ENCODE results near the gene EMSY. TPM values are rescaled to one million over a fixed set of nuclear protein-coding genes. Genes with fewer than 3 reads are reported as not detected.
"Not testable (repeated sequence)": the region's sequence is repeated elsewhere in the genome, so short reads cannot be mapped to it uniquely, and the experiment has no call there.

EMSY gene
- total RNA-seq (2014; rRNA removed; shearing (Covaris generic)) = 7.7 and 9.0 TPM in 2 replicates
- 9.7 and 11.5 TPM in 2 replicates for polyA plus RNA-seq (2014; cell fraction: nucleus; rRNA removed)

DNA sequence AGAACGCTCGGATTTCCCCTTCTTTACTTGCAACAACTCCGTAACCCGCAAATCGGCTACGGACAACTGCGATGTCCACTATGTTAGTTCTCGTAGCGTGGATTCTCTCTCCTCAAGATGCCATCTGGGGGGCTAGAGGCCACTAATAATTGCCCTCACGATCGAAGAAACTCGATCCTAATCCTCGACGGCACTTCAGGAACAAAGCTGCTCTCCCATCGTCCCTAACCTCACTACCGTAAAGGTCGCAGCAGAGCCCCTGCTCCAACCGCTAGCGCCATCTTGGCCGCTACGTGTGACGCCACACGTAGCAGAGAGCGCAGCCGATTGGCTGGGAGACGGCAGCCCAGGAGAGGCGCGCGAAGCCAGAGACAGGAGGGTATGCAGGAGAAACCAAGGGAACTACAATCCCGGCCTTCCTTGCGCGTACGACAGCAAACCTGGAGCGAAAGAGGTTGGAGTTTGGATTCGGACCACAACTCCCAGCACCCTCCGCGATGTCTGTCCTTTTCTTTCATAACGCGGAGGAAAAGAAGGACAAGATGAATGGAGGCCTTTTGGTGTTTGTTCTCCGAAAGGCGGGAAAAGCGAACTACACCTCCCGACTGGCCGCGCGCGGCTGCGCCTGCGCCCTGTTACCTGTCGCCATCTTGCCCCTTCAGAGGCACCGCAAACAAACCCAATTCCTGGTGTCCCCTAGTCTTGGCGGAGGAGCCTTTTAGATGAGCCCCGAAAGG is at the start of gene EMSY:
EMSY (plus strand) TSS at position 635 of the 737 bp plus-strand sequence. CDS start 1,921 bp downstream, outside the sequence.
- peak; percentile 92 for DNase-seq (ENCODE audit: extremely low read depth, low read depth)

- no peak for DNase-seq (ENCODE audit: extremely low read depth, low read depth)
Measured at GRCh38 chr11:76395296-76395695, 49.5 kb upstream of the EMSY start.

DNA sequence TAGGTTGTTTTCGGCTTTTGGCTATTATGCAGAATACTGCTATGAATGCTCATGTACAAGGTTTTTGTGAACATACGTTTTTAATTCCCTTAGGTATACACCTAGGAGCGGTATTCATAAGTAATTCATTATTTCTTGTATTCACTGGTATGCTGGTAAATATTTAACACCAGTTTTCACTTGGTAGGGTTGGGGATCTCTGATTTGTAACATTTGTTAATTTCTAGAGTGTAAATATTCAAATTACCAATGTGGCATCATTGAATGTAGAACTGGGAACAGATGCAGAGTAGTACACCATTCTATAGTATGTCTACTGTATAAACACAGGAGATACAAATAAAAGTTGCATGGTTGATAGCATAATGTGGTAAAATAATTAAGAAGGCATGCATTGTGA is 47.4 kb upstream of the EMSY start:
- DNase-seq (ENCODE audit: extremely low read depth, low read depth) = no peak

GRCh38 chr11:76400967-76401366 is 43.9 kb upstream of the EMSY start:
- DNase-seq (ENCODE audit: extremely low read depth, low read depth) = no peak

GRCh38 chr11:76401484-76401883 is 43.3 kb upstream of the EMSY start:
- DNase-seq (ENCODE audit: extremely low read depth, low read depth) = not testable (repeated sequence)

DNA sequence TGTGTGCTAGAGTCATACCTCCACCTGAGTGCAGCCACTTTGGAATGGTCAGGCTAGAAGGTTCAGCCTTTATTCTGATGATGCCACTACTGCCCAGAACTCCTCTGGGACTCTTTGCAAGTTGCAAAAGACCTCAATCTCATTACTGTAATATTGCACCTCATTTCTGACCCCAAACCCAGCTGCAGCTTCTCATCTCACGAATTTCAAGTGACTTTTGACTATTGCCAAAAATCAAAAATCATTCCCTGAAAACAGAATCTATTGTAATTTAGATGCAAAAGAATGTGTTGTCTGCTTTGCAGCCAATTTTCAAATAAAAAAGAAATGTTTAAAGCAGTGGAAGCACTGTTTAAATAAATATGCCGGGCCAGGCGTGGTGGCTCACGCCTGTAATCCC is 38.5 kb upstream of the EMSY start:
- no peak for DNase-seq (ENCODE audit: extremely low read depth, low read depth)

DNA sequence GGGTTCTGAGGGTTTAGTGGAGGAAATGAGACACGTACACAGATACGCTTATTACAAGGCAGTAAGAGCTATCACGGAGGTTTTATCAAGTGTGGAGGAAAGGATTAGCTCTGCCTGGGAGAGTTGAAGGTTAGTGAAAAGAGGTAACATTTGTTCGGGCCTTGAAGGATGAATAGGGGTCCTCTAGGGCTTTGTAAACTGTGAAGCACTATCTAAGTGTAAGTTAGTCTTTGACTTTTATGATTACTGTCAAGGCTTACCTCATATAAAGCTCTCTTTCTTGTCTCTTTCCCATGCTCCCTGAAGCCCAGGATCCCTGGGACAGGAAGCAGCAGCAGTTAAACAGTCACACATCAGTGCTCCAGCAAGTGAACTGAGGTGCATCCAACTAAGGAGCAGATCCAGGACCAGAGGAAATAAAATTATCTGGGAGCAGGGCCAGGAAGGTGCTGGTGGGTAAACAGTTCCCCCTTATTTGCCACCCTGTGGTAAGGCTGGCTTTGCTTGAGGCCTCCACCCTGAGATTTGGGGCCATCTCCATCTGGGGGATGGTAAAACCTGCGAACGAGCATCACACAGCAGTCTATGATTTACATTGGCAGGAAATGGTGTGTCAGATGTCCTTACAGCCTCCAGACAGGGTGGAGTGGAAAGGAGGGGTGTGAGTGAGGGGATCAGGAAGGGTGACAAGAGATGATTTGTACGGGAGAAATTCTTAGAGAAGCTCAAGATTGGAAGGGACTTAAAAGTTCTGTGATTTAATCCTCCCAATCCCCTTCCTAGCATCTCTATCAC is 36.5 kb upstream of the EMSY start:
- no peak for DNase-seq (ENCODE audit: extremely low read depth, low read depth)

GRCh38 chr11:76410851-76411357 is 33.9 kb upstream of the EMSY start:
- no peak for DNase-seq (ENCODE audit: extremely low read depth, low read depth)

DNA sequence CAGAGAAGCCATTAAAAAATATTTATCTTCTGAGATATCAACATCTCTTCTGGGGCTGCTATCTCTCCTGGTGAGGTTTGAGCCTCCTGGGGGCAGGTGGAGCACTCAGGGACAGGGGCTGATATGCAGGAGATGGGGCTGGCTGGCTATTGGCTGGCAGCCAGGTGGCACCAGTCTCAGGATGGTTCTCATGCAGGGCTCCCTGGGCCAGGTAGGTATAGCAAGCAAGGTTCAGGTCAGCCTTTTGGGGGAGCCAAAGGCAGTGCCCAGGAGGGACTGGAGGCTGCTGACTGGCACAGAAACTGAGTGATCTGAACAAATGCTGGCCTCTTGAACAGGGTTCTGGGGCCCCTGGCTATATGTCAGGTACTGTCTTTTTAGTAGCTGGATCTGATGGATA is 29.7 kb upstream of the EMSY start:
- no peak for DNase-seq (ENCODE audit: extremely low read depth, low read depth)

GRCh38 chr11:76419896-76420295 is 24.9 kb upstream of the EMSY start:
- no peak for DNase-seq (ENCODE audit: extremely low read depth, low read depth)

DNA sequence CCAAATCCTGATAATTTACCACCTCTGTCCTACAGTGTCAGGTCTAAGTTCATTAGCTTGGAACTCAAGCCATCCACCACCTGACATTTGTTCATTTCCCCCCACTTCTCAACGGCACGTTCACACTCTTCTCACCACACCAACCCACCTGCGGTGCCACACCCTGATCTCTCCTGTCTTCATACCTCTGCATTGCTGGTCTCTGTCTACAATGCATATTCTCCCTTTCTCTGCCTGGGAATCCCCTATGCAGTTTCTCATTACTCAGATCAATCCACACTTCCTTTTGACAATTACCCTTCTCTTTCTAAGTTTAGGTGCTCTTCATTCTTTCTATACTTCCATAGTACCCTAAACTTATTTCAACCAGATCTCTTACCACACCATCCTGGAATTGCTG is 20.4 kb upstream of the EMSY start:
- no peak for DNase-seq (ENCODE audit: extremely low read depth, low read depth)

DNA sequence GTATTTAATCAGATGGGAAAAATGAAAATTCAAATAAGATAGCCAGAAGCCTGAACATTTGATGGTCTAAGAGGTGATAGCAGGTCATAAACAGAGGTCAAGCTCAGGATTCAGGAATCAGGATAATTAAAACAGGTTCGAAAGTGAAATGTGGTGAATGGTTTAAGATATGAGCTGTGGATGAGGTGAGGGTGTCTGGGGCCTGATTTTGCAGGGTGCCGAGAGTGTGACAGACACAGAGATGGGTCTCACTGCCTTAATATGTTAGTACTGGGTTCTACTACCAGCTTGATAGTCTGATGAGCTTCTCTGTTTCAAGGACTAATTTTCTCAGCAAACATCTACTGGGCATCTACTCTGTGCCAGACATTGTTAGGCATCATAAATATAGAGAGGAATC is 19.9 kb upstream of the EMSY start:
- no peak for DNase-seq (ENCODE audit: extremely low read depth, low read depth)

DNA sequence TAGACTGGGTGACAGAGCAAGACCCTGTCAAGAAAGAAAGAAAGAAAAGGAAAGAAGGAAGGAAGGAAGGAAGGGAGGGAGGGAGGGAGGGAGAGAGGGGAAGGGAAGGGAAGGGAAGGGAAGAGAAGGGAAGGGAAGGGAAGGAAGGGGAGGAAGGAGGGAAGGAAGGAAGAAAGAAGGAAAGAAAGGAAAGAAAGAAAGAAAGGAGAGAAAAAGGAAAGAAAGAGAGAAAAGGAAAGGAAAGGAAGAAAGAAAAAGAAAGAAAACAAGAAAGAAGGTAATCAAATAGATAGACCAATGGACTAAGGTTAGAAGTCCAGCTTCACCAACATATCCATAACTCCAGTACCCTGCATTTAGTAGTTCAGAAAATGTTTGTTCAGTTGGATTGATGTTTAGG is 18.2 kb upstream of the EMSY start:
- no peak for DNase-seq (ENCODE audit: extremely low read depth, low read depth)

DNA sequence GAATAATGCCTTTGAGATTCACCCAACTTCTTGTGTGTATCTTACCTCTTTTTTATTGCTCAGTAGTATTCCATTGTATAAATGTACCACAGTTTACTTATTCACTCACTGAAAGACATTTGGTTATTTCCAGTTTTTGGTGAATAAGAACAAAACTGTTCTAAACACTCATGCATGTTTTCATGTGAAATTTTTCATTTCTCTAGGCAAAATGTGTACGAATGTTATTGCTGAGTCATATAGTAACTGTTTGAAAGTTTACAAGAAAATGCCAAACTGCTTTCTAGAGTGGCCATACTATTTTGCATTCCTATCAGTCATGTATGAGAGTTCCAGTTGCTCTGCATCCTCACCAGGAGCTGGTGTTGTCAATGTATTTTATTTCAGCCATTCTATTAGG is 8.8 kb upstream of the EMSY start:
- no peak for DNase-seq (ENCODE audit: extremely low read depth, low read depth)

DNA sequence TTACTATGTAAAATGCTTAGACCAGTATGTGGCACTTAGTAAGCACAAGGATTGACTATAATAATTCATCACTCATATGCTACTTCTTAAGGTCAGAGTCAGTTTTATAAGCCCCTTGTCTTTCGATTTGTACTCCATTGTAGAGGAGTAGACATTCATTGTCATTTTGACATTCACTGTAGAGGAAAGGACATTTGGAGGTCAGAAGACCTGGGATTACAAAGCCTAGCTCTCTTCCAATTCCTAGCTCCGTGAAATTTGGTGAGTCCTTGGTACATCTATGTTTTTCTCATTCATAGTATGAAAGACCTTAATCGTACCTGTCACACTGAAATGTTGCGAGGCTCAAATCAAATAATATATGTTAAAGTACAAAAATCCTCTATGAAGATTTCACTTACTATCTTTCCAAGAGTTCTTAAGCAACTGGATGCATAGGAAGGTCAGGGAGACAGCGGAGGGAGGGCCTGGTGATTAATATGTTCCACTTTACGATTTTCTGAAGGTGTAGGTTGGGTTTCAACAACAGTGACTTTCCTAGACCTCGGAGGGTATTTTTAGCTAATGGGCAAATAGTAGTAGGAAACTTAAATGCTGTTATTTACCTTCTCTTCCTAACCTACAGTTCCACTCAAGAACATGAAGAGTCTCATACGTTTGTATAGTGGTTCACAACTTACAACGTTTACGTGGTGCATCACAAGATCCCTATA is 1.4 kb upstream of the EMSY start:
- no peak for DNase-seq (ENCODE audit: extremely low read depth, low read depth)

- no peak for DNase-seq (ENCODE audit: extremely low read depth, low read depth)
Measured at GRCh38 chr11:76444065-76444383, 794 bp upstream of the EMSY start.

DNA sequence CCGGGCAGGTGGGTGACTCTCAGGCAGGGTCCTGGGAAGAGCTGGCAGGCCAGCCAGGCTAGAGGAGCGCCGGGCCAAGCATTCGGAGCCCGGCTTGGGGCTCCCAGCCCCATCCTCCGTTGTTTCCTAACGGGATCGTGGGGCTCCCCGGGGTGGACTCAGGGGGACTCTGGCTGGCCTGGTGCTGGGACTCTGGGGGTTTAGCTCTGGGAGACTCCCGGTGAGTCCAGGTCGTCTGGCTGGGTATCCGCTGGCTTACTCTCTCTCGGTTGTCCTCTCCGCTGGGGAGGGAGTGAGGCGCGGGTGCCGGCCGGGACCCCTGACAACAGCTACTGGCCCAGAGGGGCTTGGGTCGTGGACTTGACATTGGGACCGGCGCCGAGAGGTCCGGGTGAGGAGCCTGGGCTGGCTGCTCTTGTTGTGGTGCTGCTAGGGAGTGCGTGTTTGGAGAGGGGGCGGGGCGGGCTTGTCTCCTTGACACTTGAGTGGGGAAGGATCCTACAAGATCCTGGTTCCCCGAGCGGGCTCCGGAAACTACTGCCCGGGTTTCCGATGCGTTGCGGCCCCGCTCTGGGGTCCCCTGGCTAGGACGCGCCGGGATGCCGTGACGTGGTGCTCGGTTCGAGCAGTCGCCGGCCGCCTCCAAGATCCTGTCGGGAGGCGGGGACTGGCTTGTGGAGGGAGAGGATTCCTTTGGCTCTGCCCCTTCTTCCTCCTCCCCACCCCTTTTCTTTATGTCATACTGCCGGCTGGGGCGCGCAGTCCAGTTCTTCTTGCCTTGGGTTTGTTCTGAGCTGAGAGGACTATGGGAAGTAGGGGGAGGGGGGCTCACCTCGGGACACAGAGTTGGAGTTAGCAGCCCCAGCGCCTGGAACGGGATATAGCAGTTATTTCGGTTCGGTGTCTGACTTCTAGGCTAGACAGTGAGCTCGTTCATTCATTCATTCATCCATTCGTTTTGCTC is 585 bp downstream of the EMSY start:
- peak; percentile 50 for DNase-seq (ENCODE audit: extremely low read depth, low read depth)

DNA sequence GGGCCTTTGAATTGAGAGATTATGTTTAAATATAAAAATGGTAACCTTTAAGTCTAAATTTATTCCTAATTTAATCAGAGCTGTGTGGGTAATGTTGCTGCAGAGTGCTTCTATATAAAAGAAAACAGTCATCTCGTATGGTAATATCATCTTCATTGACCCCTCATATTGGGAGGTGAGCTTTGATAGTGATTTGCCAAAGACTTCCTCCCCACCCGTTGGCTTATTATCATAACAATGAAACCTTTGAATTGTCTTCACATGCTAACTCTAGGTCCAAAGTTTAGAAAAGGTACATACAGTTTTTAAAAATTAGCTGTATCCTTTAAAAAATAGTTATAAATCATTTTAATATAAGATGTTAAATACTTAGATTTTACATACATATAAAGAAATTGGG is 3.7 kb downstream of the EMSY start:
- no peak for DNase-seq (ENCODE audit: extremely low read depth, low read depth)

DNA sequence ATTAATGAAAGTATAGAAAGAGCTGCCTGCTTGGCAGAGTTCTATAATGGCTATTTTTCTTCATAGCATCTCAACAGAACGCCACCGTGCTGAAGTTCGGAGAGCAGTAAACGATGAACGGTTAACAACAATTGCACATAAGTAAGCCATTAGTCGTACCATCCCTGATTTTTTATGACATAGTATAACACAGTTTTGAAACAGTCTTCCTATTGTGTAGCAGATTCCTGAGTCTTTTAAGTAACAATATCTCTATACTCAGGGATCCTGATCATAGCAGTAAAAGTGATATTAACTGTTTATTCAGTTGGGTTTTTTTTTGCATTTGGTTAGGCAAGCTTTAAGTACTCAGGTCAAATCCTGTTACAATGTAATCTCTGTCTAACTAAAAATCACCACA is 8.4 kb downstream of the EMSY start:
- DNase-seq (ENCODE audit: extremely low read depth, low read depth) = no peak

- DNase-seq (ENCODE audit: extremely low read depth, low read depth) = no peak
Measured at GRCh38 chr11:76455331-76455730, 10.5 kb downstream of the EMSY start.
